Astrocyte of the spinal cord (primary cell): ENCODE data around the gene P4HB.

ENCODE experiments used
- DNase-seq: peaks from one replicate; pipeline ENCODE4 v3.0.0; 2011; ENCODE audit warnings: low read depth, low spot score
- H3K4me3 ChIP-seq: 2 replicates; pipeline ENCODE4 v1.5.1; 2011; ENCODE audit warnings: low read depth, mild to moderate bottlenecking, low read length, moderate library complexity
- CTCF ChIP-seq: IDR thresholded peaks from 2 replicates; pipeline ENCODE4 v1.5.1; 2012; ENCODE audit warnings: low read depth, mild to moderate bottlenecking, low read length, inconsistent platforms
- in situ Hi-C: cut with HindIII; loops from 2 replicates; pipeline ENCODE4 v1.10.0; 2017; ENCODE audit warnings: low sequenced_read_pairs

Gene P4HB

GRCh38 chr17:81867991-81868673, 7.8 kb upstream of the P4HB start:
- no peak for TF ChIP-seq CTCF
- DNase-seq, result no peak
- in situ Hi-C loops, result no loop called here
- H3K4me3 ChIP-seq, result no peak overlapping the region

- TF ChIP-seq CTCF, result no peak
- in situ Hi-C loops, result no loop called here
- H3K4me3 ChIP-seq, result no peak overlapping the region
- no peak for DNase-seq
Measured at GRCh38 chr17:81867170-81867990, 7.0 kb upstream of the P4HB start.

- H3K4me3 ChIP-seq, result no peak overlapping the region
- in situ Hi-C loops, result no loop called here
- DNase-seq, result no peak
- TF ChIP-seq CTCF, result no peak
Measured at GRCh38 chr17:81866440-81867169, 6.3 kb upstream of the P4HB start.

GRCh38 chr17:81865733-81866439, 5.6 kb upstream of the P4HB start:
- TF ChIP-seq CTCF, result no peak
- DNase-seq, result no peak
- in situ Hi-C loops, result no loop called here
- no peak overlapping the region for H3K4me3 ChIP-seq

- H3K4me3 ChIP-seq, result no peak overlapping the region
- TF ChIP-seq CTCF, result no peak
- in situ Hi-C loops, result no loop called here
- no peak for DNase-seq
Measured at GRCh38 chr17:81865358-81865732, 5.0 kb upstream of the P4HB start.
